DMS114 treated with DMSO at 0.1 percent for 48 hours (cell line): Measurements from ENCODE around the gene MAGEB1.

ENCODE experiments used
- DNase-seq: peaks from one replicate; lab custom pipeline; 2025; ENCODE audit not compliant: unreplicated experiment; lab: John Stamatoyannopoulos, UW

Gene MAGEB1

GRCh38 chrX:30296408-30297254, 49.7 kb downstream of the MAGEB1 start:
- DNase-seq, result no peak

- DNase-seq, result no peak
Observed at GRCh38 chrX:30301208-30301607, 54.3 kb downstream of the MAGEB1 start.
